GM12878 (cell line): ENCODE results near the gene PKLR. TPM values are rescaled to one million over a fixed set of nuclear protein-coding genes. Genes with fewer than 3 reads are reported as not detected.

ENCODE experiments used
- ATAC-seq: fragments of 200-7000 bp; cut with Tn5 transposase; 3 replicates; pipeline ENCODE4 v1.9.1; 2020; ENCODE audit warnings: mild to moderate bottlenecking, moderate library complexity
- BruUV-seq: library from RNA; stranded (reverse); fragments of 400-500 nt; replicated peaks from 2 replicates; lab custom pipeline; 2021; lab: Mats Ljungman, UMichigan
- CTCF ChIA-PET: fragments of 300-600 bp; sonication (Branson Sonifier 250); formaldehyde crosslinking; extraction: SDS; loops from one replicate; lab custom pipeline; 2021; ENCODE audit warnings: inconsistent platforms; lab: Yijun Ruan, JAX
- POLR2A ChIA-PET: fragments of 350-600 bp; formaldehyde crosslinking; extraction: SDS; loops from one replicate; lab custom pipeline; 2021; ENCODE audit warnings: inconsistent platforms; lab: Charles Lee
- RAD21 ChIA-PET: fragments of 300-600 bp; sonication (Branson Sonifier 250); formaldehyde crosslinking; loops from one replicate; lab custom pipeline; 2023; ENCODE audit warnings: antibody characterized with exemption; ENCODE audit not compliant: unreplicated experiment; lab: Charles Lee
- SMC1A ChIA-PET: fragments of 300-600 bp; sonication (Branson Sonifier 250); formaldehyde crosslinking; loops from one replicate; lab custom pipeline; 2023; ENCODE audit not compliant: unreplicated experiment, uncharacterized antibody; lab: Charles Lee
- DNase-seq: peaks from one replicate; pipeline ENCODE4 v3.0.0-alpha.2; 2011; ENCODE audit warnings: low read depth, low spot score
- FAIRE-seq: peaks from 3 replicates; lab custom pipeline; 2011; peaks lifted over from hg19 to GRCh38; lab: Jason Lieb, UNC
- H2AFZ ChIP-seq: 2 replicates; pipeline ENCODE4 v1.6.0; 2011; ENCODE audit warnings: low read depth, low read length, control low read depth; ENCODE audit not compliant: control insufficient read depth
- H3K27ac ChIP-seq: 2 replicates; pipeline ENCODE4 v1.5.1; 2011; ENCODE audit warnings: control low read depth; ENCODE audit not compliant: control insufficient read depth, insufficient read depth
- H3K27me3 ChIP-seq, 2 experiments: replicated peaks in 1 of 2; 2 replicates each; pipeline versions ENCODE4 v1.6.0 to v1.6.1; 2011; ENCODE audit warnings: low read length in 1 of 2; ENCODE audit not compliant: control insufficient read depth in 2 of 2, insufficient read depth in 2 of 2
- H3K36me3 ChIP-seq, 2 experiments: 2 replicates each; pipeline ENCODE4 v1.5.1; 2011; ENCODE audit warnings: low read length in 1 of 2; ENCODE audit not compliant: control insufficient read depth in 2 of 2, insufficient read depth in 2 of 2
- H3K4me1 ChIP-seq: 2 replicates; pipeline ENCODE4 v1.6.1; 2011; ENCODE audit warnings: mild to moderate bottlenecking, low read length, moderate library complexity, mixed read lengths; ENCODE audit not compliant: control insufficient read depth, insufficient read depth
- H3K4me2 ChIP-seq: 2 replicates; pipeline ENCODE4 v1.6.0; 2011; ENCODE audit warnings: control low read depth; ENCODE audit not compliant: control insufficient read depth, insufficient read depth
- H3K4me3 ChIP-seq: fragments of 200-600 bp; sonication (generic); 2 replicates; pipeline ENCODE4 v1.5.1; 2016
- H3K79me2 ChIP-seq: 2 replicates; pipeline ENCODE4 v1.6.0; 2011; ENCODE audit warnings: low read length; ENCODE audit not compliant: control insufficient read depth, insufficient read depth
- H3K9ac ChIP-seq: 2 replicates; pipeline ENCODE4 v1.8.0; 2011; ENCODE audit warnings: low read length, control low read depth, mixed read lengths; ENCODE audit not compliant: control insufficient read depth, insufficient read depth
- H3K9me3 ChIP-seq: replicated peaks from 3 replicates; pipeline ENCODE4 v1.5.1; 2011; ENCODE audit warnings: mild to moderate bottlenecking, low read length; ENCODE audit not compliant: control insufficient read depth, insufficient read depth
- H4K20me1 ChIP-seq: 2 replicates; pipeline ENCODE4 v1.6.0; 2011; ENCODE audit not compliant: control insufficient read depth, insufficient read depth
- CEBPB ChIP-seq, 2 experiments: fragments of 150-350 bp in 1 of 2; IDR thresholded peaks; 2 replicates each; pipeline ENCODE4 v1.6.1; 2012 to 2014; ENCODE audit warnings: low read depth in 2 of 2, low read length in 2 of 2, borderline replicate concordance in 1 of 2, inconsistent platforms in 1 of 2
- JUND ChIP-seq: IDR thresholded peaks from 2 replicates; pipeline ENCODE4 v1.6.1; 2012; ENCODE audit warnings: low read depth, mild to moderate bottlenecking, low read length, improper control_type of control experiment, moderate library complexity
- RAD21 ChIP-seq: IDR thresholded peaks from 2 replicates; pipeline ENCODE4 v1.6.1; 2011; ENCODE audit warnings: mild to moderate bottlenecking, low read depth, low read length, moderate library complexity; ENCODE audit not compliant: insufficient read depth
- RUNX3 ChIP-seq: IDR thresholded peaks from 2 replicates; pipeline ENCODE4 v1.6.1; 2012; ENCODE audit warnings: low read length, inconsistent platforms
- SMAD5 ChIP-seq: IDR thresholded peaks from 2 replicates; pipeline ENCODE4 v1.6.1; 2016; ENCODE audit warnings: antibody characterized with exemption, low read depth
- SPI1 ChIP-seq: IDR thresholded peaks from 2 replicates; pipeline ENCODE4 v1.6.1; 2011; ENCODE audit warnings: low read depth, mild to moderate bottlenecking, low read length, moderate library complexity, borderline replicate concordance; ENCODE audit not compliant: insufficient read depth
- ZBTB4 ChIP-seq: fragments of 450-650 bp; formaldehyde crosslinking; IDR thresholded peaks from 2 replicates; pipeline ENCODE4 v1.4.0; 2022; ENCODE audit warnings: mild to moderate bottlenecking, moderate library complexity
- ZNF207 ChIP-seq: fragments of 450-650 bp; IDR thresholded peaks from 2 replicates; pipeline ENCODE4 v1.6.1; 2014; ENCODE audit warnings: antibody characterized with exemption, mild to moderate bottlenecking, borderline replicate concordance
- ZNF592 ChIP-seq: fragments of 450-650 bp; IDR thresholded peaks from 2 replicates; pipeline ENCODE4 v1.6.1; 2017; ENCODE audit warnings: mild to moderate bottlenecking, moderate library complexity
- ZNF687 ChIP-seq: fragments of 450-650 bp; IDR thresholded peaks from 2 replicates; pipeline ENCODE4 v1.6.1; 2017; ENCODE audit warnings: mild to moderate bottlenecking, moderate library complexity
- WGBS: methylation state at CpG from one replicate; pipeline ENCODE4 v1.1.6; 2016; ENCODE audit warnings: low lambda C conversion rate; ENCODE audit not compliant: insufficient replicate concordance, insufficient coverage; ENCODE audit errors: missing lambda C conversion rate; 5-methylcytosine and 5-hydroxymethylcytosine counted together
- in situ Hi-C: fragments of 300-500 bp; cut with MboI; formaldehyde crosslinking; loops from 9 replicates; pipeline ENCODE4 v1.14.3; 2018; ENCODE audit warnings: mixed read lengths
- intact Hi-C: fragments of 100-400 bp; cut with micrococcal nuclease; formaldehyde crosslinking; loops from one replicate; pipeline ENCODE4 v1.14.2; 2022; ENCODE audit not compliant: unreplicated experiment
- polyA plus RNA-seq, 11 experiments: library from polyadenylated mRNA; depleted of rRNA in 4 of 11; unstranded in 6 of 11; stranded (reverse) in 5 of 11; fragments of >200 nt; fragmentation: Nextera tagmentation in 4 of 11; fragmentation: Illumina TruSeq in 1 of 11; extraction: Ambion mirVana in 4 of 11; extraction: Trizol in 1 of 11; gene quantifications; 1 replicate in 1 of 11; 2 replicates in 10 of 11; pipeline versions ENCODE4 v1.2.1 to v1.2.3, GENCODE V29; 2011 to 2016; ENCODE audit warnings: inconsistent platforms in 2 of 11, missing spikeins in 2 of 11, low read depth in 1 of 11
- total RNA-seq, 4 experiments: library from RNA; depleted of rRNA in 3 of 4; stranded (reverse); fragments of >200 nt in 3 of 4; fragmentation: Illumina TruSeq in 1 of 4; extraction: Trizol in 1 of 4; gene quantifications; 2 replicates each; pipeline versions ENCODE4 v1.2.1 to v1.2.3, GENCODE V29; 2013 to 2021

PKLR gene
- total and polyA plus RNA-seq, 10 of the 15 experiments (the other 5 are each of a cell fraction or from before 2014, with no cell fraction given): 0.04 to 0.15 (median 0.08) TPM; not detected in 7

GRCh38 chr1:155307247-155307740, 6.1 kb upstream of the PKLR start:
- ChIA-PET SMC1A (interaction anchor here (1.0 to 5.8 kb wide), 7 partner anchors 10 to 287 kb away, joined by 3 to 44 read pairs (median 4); partner anchors contain the start of genes ENTREP3 and SCAMP3), RAD21 (interaction anchor here (1.3 to 4.8 kb wide), 4 partner anchors 17 to 57 kb away, joined by 6 to 44 read pairs (median 14); partner anchors contain the start of genes CLK2 and SCAMP3), POLR2A (interaction anchor here (0.7 to 4.4 kb wide), 11 partner anchors 10 to 223 kb away, joined by 3 to 41 read pairs (median 6); partner anchors contain the start of genes CLK2 and HCN3), CTCF (interaction anchor here (0.9 to 5.3 kb wide), 11 partner anchors 9 to 134 kb away, joined by 3 to 74 read pairs (median 5); partner anchors contain the start of genes CLK2, KRTCAP2 and RUSC1)
- Histone ChIP-seq H2AFZ (no peak overlapping the region), H4K20me1 (no peaks in the 10 kb centered on the region), H3K4me3 (peak overlapping the region; percentile 43; the same call in 1 of the 2 replicates), H3K4me2 (peak overlapping the region; percentile 52), H3K9me3 (no peaks in the 10 kb centered on the region), H3K36me3 (peaks cover 0 to 9% of the 10 kb centered on the region in 2 experiments; a peak in 3 of 4 replicates), H3K27ac (peak overlapping the region; percentile 99), H3K9ac (no peak overlapping the region), H3K79me2 (peaks cover 36% of the 10 kb centered on the region), H3K27me3 (no peaks in the 10 kb centered on the region), H3K4me1 (peaks cover 14% of the 10 kb centered on the region)
- intact Hi-C loops (no loop called here), in situ Hi-C loops (no loop called here)
- WGBS: 69% methylated on average over 6 of the region's 6 CpGs
- no TSS peak for BruUV-seq
- peak; percentile 18 for ATAC-seq
- FAIRE-seq: no peak
- DNase-seq: no peak
- TF ChIP-seq ZNF592 (peak; percentile 96), CEBPB (IDR thresholded peaks at IDR 0.05; ENCODE audit: borderline replicate concordance in 1 of 2, low read depth in 2 of 2, low read length in 2 of 2) (no peak), RAD21 (peak; percentile 46), SMAD5 (0 out of 2 replicates have a peak, but pooled peaks have one; percentile 12), ZNF207 (0 out of 2 replicates have a peak, but pooled peaks have one; percentile 20), RUNX3 (0 out of 2 replicates have a peak, but pooled peaks have one; percentile 9), ZNF687 (peak; percentile 91), SPI1 (no peak), ZBTB4 (CRISPR knock-in tag) (peak; percentile 75), JUND (no peak)
